Nephron progenitor cell (in vitro differentiated cells): ENCODE data around the gene CCDC88C.
A peak's percentile ranks its signal among the peaks of the same experiment; 100 is the strongest.

Experiments used
- DNase-seq: peaks from one replicate; pipeline ENCODE4 v3.0.0; 2021
- H3K27ac Mint-ChIP-seq: 2 replicates; pipeline ENCODE4 v1.8.0; 2021; ENCODE audit warnings: mild to moderate bottlenecking, moderate library complexity, mixed read lengths
- H3K27me3 Mint-ChIP-seq: 2 replicates; pipeline ENCODE4 v1.8.0; 2021; ENCODE audit warnings: mild to moderate bottlenecking, low read depth, mixed read lengths; ENCODE audit not compliant: poor library complexity
- H3K36me3 Mint-ChIP-seq: 2 replicates; pipeline ENCODE4 v1.8.0; 2021; ENCODE audit warnings: low read depth, mixed read lengths
- H3K4me1 Mint-ChIP-seq: 2 replicates; pipeline ENCODE4 v1.8.0; 2021; ENCODE audit warnings: mixed read lengths
- H3K4me3 Mint-ChIP-seq: 2 replicates; pipeline ENCODE4 v1.8.0; 2021; ENCODE audit warnings: mild to moderate bottlenecking, moderate library complexity, mixed read lengths
- H3K9me3 Mint-ChIP-seq: 2 replicates; pipeline ENCODE4 v1.8.0; 2021; ENCODE audit warnings: mild to moderate bottlenecking, moderate library complexity, mixed read lengths
- CTCF ChIP-seq: fragments of 200-600 bp; sonication (generic); IDR thresholded peaks from 2 replicates; pipeline ENCODE4 v1.5.0; 2021; ENCODE audit warnings: antibody characterized with exemption

Gene CCDC88C

GRCh38 chr14:91305650-91306431 lies 111.8 kb downstream of the CCDC88C start:
- Mint-ChIP-seq H3K9me3 (no peaks in the 10 kb centered on the region), H3K4me3 (no peak overlapping the region), H3K4me1 (peaks cover 34% of the 10 kb centered on the region), H3K27ac (peak overlapping the region; percentile 45), H3K36me3 (peaks cover 69% of the 10 kb centered on the region), H3K27me3 (peaks cover 2% of the 10 kb centered on the region)
- no peak for TF ChIP-seq CTCF
- DNase-seq: no peak

- TF ChIP-seq CTCF: no peak
- peaks cover 67% of the 10 kb centered on the region for H3K36me3 Mint-ChIP-seq
- no peak for DNase-seq
- no peaks in the 10 kb centered on the region for H3K9me3 Mint-ChIP-seq
- peak overlapping the region; percentile 45 for H3K27ac Mint-ChIP-seq
- peaks cover 2% of the 10 kb centered on the region for H3K27me3 Mint-ChIP-seq
- H3K4me3 Mint-ChIP-seq: peak overlapping the region; percentile 18
- peaks cover 36% of the 10 kb centered on the region for H3K4me1 Mint-ChIP-seq
Observed at GRCh38 chr14:91303924-91304229, 113.7 kb downstream of the CCDC88C start.

- Mint-ChIP-seq H3K27me3 (peaks cover 2% of the 10 kb centered on the region), H3K4me3 (peak overlapping the region; percentile 18), H3K36me3 (peaks cover 70% of the 10 kb centered on the region), H3K9me3 (no peaks in the 10 kb centered on the region), H3K27ac (peak overlapping the region; percentile 45), H3K4me1 (peaks cover 36% of the 10 kb centered on the region)
- no peak for TF ChIP-seq CTCF
- peak; percentile 98 for DNase-seq
Observed at GRCh38 chr14:91303091-91303923, 114.3 kb downstream of the CCDC88C start.

GRCh38 chr14:91302391-91302790 lies 115.2 kb downstream of the CCDC88C start:
- no peak for DNase-seq
- H3K36me3 Mint-ChIP-seq: peaks cover 68% of the 10 kb centered on the region
- H3K4me1 Mint-ChIP-seq: peaks cover 36% of the 10 kb centered on the region
- no peaks in the 10 kb centered on the region for H3K9me3 Mint-ChIP-seq
- H3K27ac Mint-ChIP-seq: no peak overlapping the region
- H3K4me3 Mint-ChIP-seq: no peak overlapping the region
- peaks cover 2% of the 10 kb centered on the region for H3K27me3 Mint-ChIP-seq
- TF ChIP-seq CTCF: no peak

- H3K27me3 Mint-ChIP-seq: peaks cover 6% of the 10 kb centered on the region
- peaks cover 67% of the 10 kb centered on the region for H3K36me3 Mint-ChIP-seq
- H3K4me3 Mint-ChIP-seq: no peak overlapping the region
- H3K4me1 Mint-ChIP-seq: peaks cover 36% of the 10 kb centered on the region
- no peak for DNase-seq
- no peaks in the 10 kb centered on the region for H3K9me3 Mint-ChIP-seq
- no peak overlapping the region for H3K27ac Mint-ChIP-seq
- no peak for TF ChIP-seq CTCF
Observed at GRCh38 chr14:91300957-91301356, 116.7 kb downstream of the CCDC88C start.
